DOHH2 (cell line): ENCODE results near the gene SLC9A5.

Experiments
- H3F3A ChIP-seq: fragments of 200-600 bp; sonication (generic), shearing (Covaris generic); 2 replicates; pipeline ENCODE4 v1.6.0; 2016; ENCODE audit warnings: antibody characterized with exemption, mild to moderate bottlenecking; ENCODE audit not compliant: control insufficient read depth, insufficient read depth
- H3K27ac ChIP-seq: fragments of 200-600 bp; sonication (generic); 2 replicates; pipeline ENCODE4 v1.5.1; 2014; ENCODE audit warnings: low read depth, mild to moderate bottlenecking, low read length, moderate library complexity
- H3K27me3 ChIP-seq: fragments of 200-600 bp; sonication (generic); 2 replicates; pipeline ENCODE4 v1.6.1; 2014; ENCODE audit warnings: mild to moderate bottlenecking, low read length, mixed read lengths; ENCODE audit not compliant: control insufficient read depth
- H3K36me3 ChIP-seq: fragments of 200-600 bp; sonication (generic); 2 replicates; pipeline ENCODE4 v1.6.1; 2014; ENCODE audit warnings: mild to moderate bottlenecking, low read length, moderate library complexity, mixed read lengths; ENCODE audit not compliant: control insufficient read depth
- H3K4me1 ChIP-seq: fragments of 200-600 bp; sonication (generic); 2 replicates; pipeline ENCODE4 v1.6.1; 2014; ENCODE audit warnings: mild to moderate bottlenecking, low read length, mixed read lengths; ENCODE audit not compliant: control insufficient read depth
- H3K4me2 ChIP-seq: fragments of 200-600 bp; sonication (generic); 2 replicates; pipeline ENCODE4 v1.6.0; 2014; ENCODE audit warnings: mild to moderate bottlenecking, low read length, moderate library complexity
- H3K4me3 ChIP-seq: fragments of 200-600 bp; sonication (generic); 2 replicates; pipeline ENCODE4 v1.5.1; 2014; ENCODE audit warnings: mild to moderate bottlenecking, low read length, mixed read lengths
- H3K79me2 ChIP-seq: fragments of 200-600 bp; sonication (generic); 2 replicates; pipeline ENCODE4 v1.6.1; 2014; ENCODE audit warnings: mild to moderate bottlenecking, low read length, mixed read lengths; ENCODE audit not compliant: control insufficient read depth
- H3K9me2 ChIP-seq: fragments of 200-600 bp; sonication (generic); replicated peaks from 2 replicates; pipeline ENCODE4 v1.6.1; 2014; ENCODE audit warnings: mild to moderate bottlenecking, low read length, mixed read lengths; ENCODE audit not compliant: control insufficient read depth
- H3K9me3 ChIP-seq: fragments of 200-600 bp; sonication (generic); 2 replicates; pipeline ENCODE4 v1.6.1; 2014; ENCODE audit warnings: antibody characterized with exemption, low read length, mixed read lengths; ENCODE audit not compliant: control insufficient read depth, insufficient read depth
- H4K20me1 ChIP-seq: fragments of 200-600 bp; sonication (generic); 2 replicates; pipeline ENCODE4 v1.6.0; 2014; ENCODE audit warnings: low read depth, mild to moderate bottlenecking, antibody characterized with exemption, low read length, moderate library complexity; ENCODE audit not compliant: control insufficient read depth, insufficient read depth
- CTCF ChIP-seq: fragments of 200-600 bp; sonication (generic); IDR thresholded peaks from one replicate; pipeline ENCODE4 v1.5.1; 2014; ENCODE audit warnings: antibody characterized with exemption, mild to moderate bottlenecking, low read depth, low read length; ENCODE audit not compliant: poor library complexity, severe bottlenecking
- EZH2phosphoT487 ChIP-seq: fragments of 200-600 bp; sonication (generic); IDR thresholded peaks from 2 replicates; pipeline ENCODE4 v1.6.1; 2017; ENCODE audit warnings: borderline replicate concordance, mild to moderate bottlenecking, antibody characterized with exemption, low read length, moderate library complexity, mixed read lengths

SLC9A5 gene

GRCh38 chr16:67200491-67200890 is 48.3 kb upstream of the SLC9A5 start:
- H3K27me3 ChIP-seq = no peaks in the 10 kb centered on the region
- no peak overlapping the region for H3K4me3 ChIP-seq
- no peak overlapping the region for H3K4me2 ChIP-seq
- H3K36me3 ChIP-seq = peaks cover 78% of the 10 kb centered on the region
- H3K4me1 ChIP-seq = no peaks in the 10 kb centered on the region
- no peak for TF ChIP-seq CTCF
- no peak for TF ChIP-seq EZH2phosphoT487
- no peak overlapping the region for H3K27ac ChIP-seq
- H3K79me2 ChIP-seq = peaks cover 4% of the 10 kb centered on the region; the same call in 1 of the 2 replicates
- no peaks in the 10 kb centered on the region for H3K9me3 ChIP-seq
- H4K20me1 ChIP-seq = peaks cover 3% of the 10 kb centered on the region; the same call in 1 of the 2 replicates
- no peaks in the 10 kb centered on the region for H3K9me2 ChIP-seq
- H3F3A ChIP-seq = no peaks in the 10 kb centered on the region; the same call in 1 of the 2 replicates

- peaks cover 66% of the 10 kb centered on the region for H3K36me3 ChIP-seq
- no peaks in the 10 kb centered on the region for H4K20me1 ChIP-seq
- no peaks in the 10 kb centered on the region for H3K27me3 ChIP-seq
- no peaks in the 10 kb centered on the region for H3K9me3 ChIP-seq
- H3K79me2 ChIP-seq = peaks cover 4% of the 10 kb centered on the region; the same call in 1 of the 2 replicates
- no peaks in the 10 kb centered on the region for H3K9me2 ChIP-seq
- no peak overlapping the region for H3K4me2 ChIP-seq
- no peak overlapping the region for H3K4me3 ChIP-seq
- H3F3A ChIP-seq = no peaks in the 10 kb centered on the region; the same call in 1 of the 2 replicates
- no peak for TF ChIP-seq CTCF
- TF ChIP-seq EZH2phosphoT487 = no peak
- H3K27ac ChIP-seq = no peak overlapping the region
- H3K4me1 ChIP-seq = no peaks in the 10 kb centered on the region
Measured at GRCh38 chr16:67201411-67202345, 47.1 kb upstream of the SLC9A5 start.

- Histone ChIP-seq H3K79me2 (no peaks in the 10 kb centered on the region), H3K9me3 (no peaks in the 10 kb centered on the region), H3K27me3 (no peaks in the 10 kb centered on the region), H3K4me2 (no peak overlapping the region), H3K4me3 (no peak overlapping the region), H4K20me1 (no peaks in the 10 kb centered on the region), H3F3A (no peaks in the 10 kb centered on the region; the same call in 1 of the 2 replicates), H3K9me2 (no peaks in the 10 kb centered on the region), H3K4me1 (no peaks in the 10 kb centered on the region), H3K36me3 (peaks cover 59% of the 10 kb centered on the region), H3K27ac (no peak overlapping the region)
- no peak for TF ChIP-seq EZH2phosphoT487
- no peak for TF ChIP-seq CTCF
Measured at GRCh38 chr16:67202426-67202825, 46.4 kb upstream of the SLC9A5 start.
